Neutrophil (primary cell): ENCODE results near the gene BAZ2A.
"Not testable (repeated sequence)": the region's sequence is repeated elsewhere in the genome, so short reads cannot be mapped to it uniquely, and the experiment has no call there.

Experiments used
- H3K27ac ChIP-seq: fragments of 200-600 bp; sonication (generic); 2 replicates; pipeline ENCODE4 v1.5.1; 2016; ENCODE audit warnings: mild to moderate bottlenecking, moderate library complexity
- H3K27me3 ChIP-seq: fragments of 200-600 bp; sonication (generic); 2 replicates; pipeline ENCODE4 v1.6.0; 2016; ENCODE audit warnings: mild to moderate bottlenecking
- H3K36me3 ChIP-seq: fragments of 200-600 bp; sonication (generic); 2 replicates; pipeline ENCODE4 v1.5.1; 2017
- H3K4me1 ChIP-seq, 2 experiments: fragments of 200-600 bp in 1 of 2; sonication (generic) in 1 of 2; 1 replicate in 1 of 2; 2 replicates in 1 of 2; pipeline versions ENCODE4 v1.5.1 to v1.6.1; 2013 to 2016; ENCODE audit warnings: low read depth in 1 of 2, low read length in 1 of 2, mild to moderate bottlenecking in 1 of 2, moderate library complexity in 1 of 2; ENCODE audit not compliant: control insufficient read depth in 1 of 2, insufficient read depth in 1 of 2
- H3K4me3 ChIP-seq, 2 experiments: fragments of 200-600 bp in 1 of 2; sonication (generic) in 1 of 2; 1 replicate in 1 of 2; 2 replicates in 1 of 2; pipeline ENCODE4 v1.5.1; 2013 to 2016; ENCODE audit warnings: low read depth in 1 of 2, low read length in 1 of 2, mild to moderate bottlenecking in 1 of 2, moderate library complexity in 1 of 2
- H3K9me3 ChIP-seq: fragments of 200-600 bp; sonication (generic); 2 replicates; pipeline ENCODE4 v1.5.1; 2016
- TF ChIP-seq, protein P1 (sequence below): fragments of 200-600 bp; sonication (generic); IDR thresholded peaks from 2 replicates; pipeline ENCODE4 v1.5.1; 2016; ENCODE audit warnings: antibody characterized with exemption

BAZ2A gene

GRCh38 chr12:56657416-56658379 lies 27.6 kb upstream of the BAZ2A start:
- H3K4me3 ChIP-seq = no peak overlapping the region
- no peaks in the 10 kb centered on the region for H3K27me3 ChIP-seq
- H3K27ac ChIP-seq = no peak overlapping the region
- H3K4me1 ChIP-seq = no peaks in the 10 kb centered on the region
- peaks cover 12% of the 10 kb centered on the region for H3K9me3 ChIP-seq
- peaks cover 6% of the 10 kb centered on the region for H3K36me3 ChIP-seq
- TF ChIP-seq, protein P1, sequence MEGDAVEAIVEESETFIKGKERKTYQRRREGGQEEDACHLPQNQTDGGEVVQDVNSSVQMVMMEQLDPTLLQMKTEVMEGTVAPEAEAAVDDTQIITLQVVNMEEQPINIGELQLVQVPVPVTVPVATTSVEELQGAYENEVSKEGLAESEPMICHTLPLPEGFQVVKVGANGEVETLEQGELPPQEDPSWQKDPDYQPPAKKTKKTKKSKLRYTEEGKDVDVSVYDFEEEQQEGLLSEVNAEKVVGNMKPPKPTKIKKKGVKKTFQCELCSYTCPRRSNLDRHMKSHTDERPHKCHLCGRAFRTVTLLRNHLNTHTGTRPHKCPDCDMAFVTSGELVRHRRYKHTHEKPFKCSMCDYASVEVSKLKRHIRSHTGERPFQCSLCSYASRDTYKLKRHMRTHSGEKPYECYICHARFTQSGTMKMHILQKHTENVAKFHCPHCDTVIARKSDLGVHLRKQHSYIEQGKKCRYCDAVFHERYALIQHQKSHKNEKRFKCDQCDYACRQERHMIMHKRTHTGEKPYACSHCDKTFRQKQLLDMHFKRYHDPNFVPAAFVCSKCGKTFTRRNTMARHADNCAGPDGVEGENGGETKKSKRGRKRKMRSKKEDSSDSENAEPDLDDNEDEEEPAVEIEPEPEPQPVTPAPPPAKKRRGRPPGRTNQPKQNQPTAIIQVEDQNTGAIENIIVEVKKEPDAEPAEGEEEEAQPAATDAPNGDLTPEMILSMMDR = no peak

GRCh38 chr12:56653781-56654180 lies 23.7 kb upstream of the BAZ2A start:
- not testable (repeated sequence) for H3K4me3 ChIP-seq, H3K36me3 ChIP-seq, H3K4me1 ChIP-seq

GRCh38 chr12:56648023-56648422 lies 17.9 kb upstream of the BAZ2A start:
- H3K4me1 ChIP-seq = peaks cover 17 to 25% of the 10 kb centered on the region in 2 experiments
- not testable (repeated sequence) for H3K27me3 ChIP-seq, H3K9me3 ChIP-seq, H3K4me3 ChIP-seq, H3K27ac ChIP-seq
- H3K36me3 ChIP-seq = peaks cover 15% of the 10 kb centered on the region

More at GRCh38 chr12:56653781-56654180, 23.7 kb upstream of the BAZ2A start:
- peaks cover 12% of the 10 kb centered on the region for H3K9me3 ChIP-seq
- not testable (repeated sequence) for H3K27me3 ChIP-seq, H3K27ac ChIP-seq

GRCh38 chr12:56645717-56646446 lies 15.8 kb upstream of the BAZ2A start, which contains the start of gene ATP5F1B:
TSS of gene ATP5F1B (minus strand) at chr12:56645984. CDS start at chr12:56645963, 21 bp downstream.
- Histone ChIP-seq H3K4me3 (peak within 1 kb of the TSS; percentile 77 to 79), H3K27ac (peak within 1 kb of the TSS; percentile 83), H3K4me1 (peaks cover 17 to 25% of the 10 kb centered on the region in 2 experiments), H3K36me3 (peaks cover 36% of the 10 kb centered on the region), H3K27me3 (no peaks in the 10 kb centered on the region), H3K9me3 (no peaks in the 10 kb centered on the region)
- TF ChIP-seq, protein P1 = peak; percentile 53

GRCh38 chr12:56645201-56645716 lies 15.1 kb upstream of the BAZ2A start:
- Histone ChIP-seq H3K27ac (peak overlapping the region; percentile 83), H3K27me3 (no peaks in the 10 kb centered on the region), H3K4me3 (peak overlapping the region; percentile 77 to 79), H3K36me3 (peaks cover 42% of the 10 kb centered on the region), H3K9me3 (no peaks in the 10 kb centered on the region), H3K4me1 (peaks cover 17 to 25% of the 10 kb centered on the region in 2 experiments)
- TF ChIP-seq, protein P1 = no peak

- Histone ChIP-seq H3K4me3 (peak overlapping the region; percentile 77 to 79), H3K4me1 (peaks cover 17 to 25% of the 10 kb centered on the region in 2 experiments), H3K9me3 (no peaks in the 10 kb centered on the region), H3K36me3 (peaks cover 48% of the 10 kb centered on the region), H3K27me3 (no peaks in the 10 kb centered on the region), H3K27ac (peak overlapping the region; percentile 83)
- TF ChIP-seq, protein P1 = no peak
Measured at GRCh38 chr12:56644654-56645053, 14.5 kb upstream of the BAZ2A start.
